Upper lobe of left lung (tissue), 6 donors: Measurements from ENCODE around the gene GMDS. TPM values are rescaled to one million over a fixed set of nuclear protein-coding genes. Genes with fewer than 3 reads are reported as not detected.

Source experiments
- ATAC-seq, 2 donors: fragments of 200-7000 bp; cut with Tn5 transposase; one replicate each; pipeline ENCODE4 v1.9.1; 2022; ENCODE audit warnings: mild to moderate bottlenecking in 2 of 2, moderate library complexity in 2 of 2; ENCODE audit not compliant: low FRiP score in 2 of 2
- DNase-seq, 2 donors: peaks; one replicate each; pipeline ENCODE4 v3.0.0-alpha.2; 2019 to 2020
- H3K27ac ChIP-seq, 4 donors: fragments of 200-600 bp; sonication (generic); one replicate each; pipeline ENCODE4 v1.5.1; 2016 to 2019
- H3K27me3 ChIP-seq, 4 donors: fragments of 200-600 bp; sonication (generic); one replicate each; pipeline ENCODE4 v1.5.1; 2017 to 2019
- H3K36me3 ChIP-seq, 4 donors: fragments of 200-600 bp; sonication (generic); one replicate each; pipeline ENCODE4 v1.5.1; 2016 to 2019
- H3K4me1 ChIP-seq, 4 donors: fragments of 200-600 bp; sonication (generic); one replicate each; pipeline ENCODE4 v1.5.1; 2018 to 2019
- H3K4me3 ChIP-seq, 4 donors: fragments of 200-600 bp; sonication (generic); one replicate each; pipeline ENCODE4 v1.5.1; 2017 to 2019; ENCODE audit warnings: mild to moderate bottlenecking in 2 of 4, moderate library complexity in 1 of 4
- H3K9me3 ChIP-seq, 4 donors: fragments of 200-600 bp; sonication (generic); one replicate each; pipeline ENCODE4 v1.5.1; 2018 to 2019
- EP300 ChIP-seq, 4 donors: sonication (generic); formaldehyde crosslinking; IDR thresholded peaks; one replicate each; pipeline ENCODE4 v1.5.1; 2017; ENCODE audit warnings: antibody characterized with exemption in 4 of 4, control low read depth in 2 of 4
- POLR2A ChIP-seq, 4 donors: fragments of 450-650 bp; IDR thresholded peaks; one replicate each; pipeline ENCODE4 v1.5.1; 2016 to 2017; ENCODE audit warnings: antibody characterized with exemption in 4 of 4, mild to moderate bottlenecking in 2 of 4
- POLR2AphosphoS5 ChIP-seq, 2 donors: sonication (generic); formaldehyde crosslinking; IDR thresholded peaks; one replicate each; pipeline ENCODE4 v1.5.1; 2017; ENCODE audit warnings: antibody characterized with exemption in 2 of 2
- WGBS, 2 donors: methylation state at CpG; one replicate each; pipeline ENCODE4 v1.1.5; 2017 to 2018; 5-methylcytosine and 5-hydroxymethylcytosine counted together
- total RNA-seq, 6 donors: library from RNA; depleted of rRNA in 4 of 6; stranded (reverse); fragments of >200 nt in 4 of 6; gene quantifications; one replicate each; pipeline versions ENCODE4 v1.1.0 to v1.2.1, GENCODE V29; 2016 to 2021
- TF ChIP-seq, protein P1 (sequence below), 6 experiments: fragments of 450-650 bp in 4 of 6; fragments of 200-600 bp in 2 of 6; sonication (generic) in 2 of 6; IDR thresholded peaks; one replicate each; pipeline ENCODE4 v1.5.1; 2016 to 2019; ENCODE audit warnings: antibody characterized with exemption in 6 of 6
- donor health status: DM: no; HTN: no; CAD: no; lungs with moderate emphysema.
- donor health status: DM: no; HTN: yes; CAD: no; lungs with severe emphysema.

GMDS gene
- total RNA-seq, 6 donors from 2014 or later: 7.6 to 17.8 (median 14.1) TPM

DNA sequence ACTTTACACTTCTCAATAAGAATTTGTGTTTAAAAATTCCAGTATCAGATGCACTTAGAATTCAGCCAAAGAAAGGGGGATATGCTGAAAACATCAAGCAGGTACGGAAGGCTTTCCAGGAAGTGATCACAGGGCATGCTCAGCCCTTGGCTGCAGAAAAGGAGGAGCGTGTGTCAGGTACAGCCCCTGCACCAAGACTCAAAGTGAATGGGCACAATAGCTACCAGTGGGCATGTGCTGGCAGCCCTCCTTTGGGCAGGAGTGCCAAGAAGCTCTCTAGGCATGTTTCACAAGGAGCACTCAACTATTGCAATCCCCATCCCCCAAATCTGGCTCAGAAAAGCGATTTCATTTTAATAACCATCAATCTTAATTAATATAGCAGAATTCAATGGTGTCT lies 298.8 kb downstream of the GMDS start:
- ATAC-seq (no peak), DNase-seq (no peak)
- no peaks in the 10 kb centered on the region for H3K9me3 ChIP-seq
- 84 to 86% methylated on average over 3 of the region's 3 CpGs for WGBS, 2 donors
- H3K4me1 ChIP-seq: no peaks in the 10 kb centered on the region
- no peaks in the 10 kb centered on the region for H3K36me3 ChIP-seq
- TF ChIP-seq EP300 (IDR thresholded peaks at IDR 0.05) (no peak), POLR2AphosphoS5 (IDR thresholded peaks at IDR 0.05) (no peak), POLR2A (IDR thresholded peaks at IDR 0.05) (no peak)
- TF ChIP-seq, protein P1, sequence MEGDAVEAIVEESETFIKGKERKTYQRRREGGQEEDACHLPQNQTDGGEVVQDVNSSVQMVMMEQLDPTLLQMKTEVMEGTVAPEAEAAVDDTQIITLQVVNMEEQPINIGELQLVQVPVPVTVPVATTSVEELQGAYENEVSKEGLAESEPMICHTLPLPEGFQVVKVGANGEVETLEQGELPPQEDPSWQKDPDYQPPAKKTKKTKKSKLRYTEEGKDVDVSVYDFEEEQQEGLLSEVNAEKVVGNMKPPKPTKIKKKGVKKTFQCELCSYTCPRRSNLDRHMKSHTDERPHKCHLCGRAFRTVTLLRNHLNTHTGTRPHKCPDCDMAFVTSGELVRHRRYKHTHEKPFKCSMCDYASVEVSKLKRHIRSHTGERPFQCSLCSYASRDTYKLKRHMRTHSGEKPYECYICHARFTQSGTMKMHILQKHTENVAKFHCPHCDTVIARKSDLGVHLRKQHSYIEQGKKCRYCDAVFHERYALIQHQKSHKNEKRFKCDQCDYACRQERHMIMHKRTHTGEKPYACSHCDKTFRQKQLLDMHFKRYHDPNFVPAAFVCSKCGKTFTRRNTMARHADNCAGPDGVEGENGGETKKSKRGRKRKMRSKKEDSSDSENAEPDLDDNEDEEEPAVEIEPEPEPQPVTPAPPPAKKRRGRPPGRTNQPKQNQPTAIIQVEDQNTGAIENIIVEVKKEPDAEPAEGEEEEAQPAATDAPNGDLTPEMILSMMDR (IDR thresholded peaks at IDR 0.05): no peak
- no peak overlapping the region for H3K27ac ChIP-seq
- H3K27me3 ChIP-seq: no peaks in the 10 kb centered on the region
- H3K4me3 ChIP-seq: no peak overlapping the region

DNA sequence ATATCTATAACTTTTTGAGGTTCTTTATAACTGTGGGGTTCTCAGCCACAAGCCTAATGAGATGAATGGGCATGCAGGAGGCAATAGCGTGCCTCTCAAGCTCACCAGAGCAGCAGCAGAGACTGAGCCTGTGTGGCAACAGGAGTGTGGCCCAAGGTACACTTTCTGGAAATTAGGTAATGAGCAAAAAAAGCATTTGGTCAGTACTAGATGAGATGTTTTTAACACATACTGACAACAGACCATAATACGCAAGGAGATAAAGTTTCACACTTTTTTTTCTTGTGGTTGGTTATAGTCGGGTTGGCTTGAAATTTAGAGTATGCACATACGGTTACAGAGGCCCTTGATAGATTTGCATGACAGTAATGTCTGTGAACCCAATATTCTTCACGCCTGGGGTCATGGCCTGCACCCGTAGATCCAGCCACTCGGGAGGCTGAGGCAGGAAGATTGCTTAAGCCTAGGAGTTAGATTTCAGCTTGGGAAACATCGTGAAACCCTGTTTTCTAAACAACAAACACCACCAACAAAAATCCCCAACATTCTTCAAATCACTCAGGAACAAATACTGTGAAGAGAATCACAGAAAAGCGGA lies 300.1 kb downstream of the GMDS start:
- 87 to 91% methylated on average over 8 to 9 of the region's 9 CpGs for WGBS, 2 donors
- DNase-seq (no peak), ATAC-seq (no peak)
- TF ChIP-seq POLR2AphosphoS5 (IDR thresholded peaks at IDR 0.05) (no peak), EP300 (IDR thresholded peaks at IDR 0.05) (no peak), POLR2A (IDR thresholded peaks at IDR 0.05) (no peak)
- TF ChIP-seq, protein P1 (IDR thresholded peaks at IDR 0.05): no peak
- Histone ChIP-seq H3K4me1 (no peaks in the 10 kb centered on the region), H3K9me3 (no peaks in the 10 kb centered on the region), H3K36me3 (no peaks in the 10 kb centered on the region), H3K4me3 (no peak overlapping the region), H3K27me3 (no peaks in the 10 kb centered on the region), H3K27ac (no peak overlapping the region)

DNA sequence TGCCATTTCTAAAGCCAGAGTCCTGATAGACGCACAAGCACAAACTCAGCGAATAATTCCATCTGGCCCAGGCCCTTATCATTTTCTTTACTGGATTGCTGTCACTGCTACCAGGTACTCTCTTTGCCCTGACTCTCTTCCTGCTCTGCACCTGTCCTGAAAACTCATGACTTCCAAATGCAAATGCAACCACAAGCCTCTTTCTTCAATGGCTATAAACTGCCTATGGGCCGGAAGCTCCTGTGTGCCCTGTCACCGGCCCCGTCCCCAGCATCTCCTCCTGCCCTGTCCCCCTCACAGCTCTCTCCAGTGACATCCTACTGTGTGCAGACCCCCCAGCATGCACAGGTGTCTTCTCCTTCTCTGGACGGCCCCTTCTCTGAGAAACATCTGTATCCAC lies 302.6 kb downstream of the GMDS start:
- Histone ChIP-seq H3K27ac (no peak overlapping the region), H3K36me3 (no peaks in the 10 kb centered on the region), H3K4me1 (no peaks in the 10 kb centered on the region), H3K4me3 (no peak overlapping the region), H3K27me3 (no peaks in the 10 kb centered on the region), H3K9me3 (no peaks in the 10 kb centered on the region)
- WGBS, 2 donors: 96 to 98% methylated on average over 6 of the region's 6 CpGs
- DNase-seq (no peak), ATAC-seq (no peak)
- TF ChIP-seq POLR2A (IDR thresholded peaks at IDR 0.05): no peak
- TF ChIP-seq, protein P1 (IDR thresholded peaks at IDR 0.05): no peak
- TF ChIP-seq EP300 (IDR thresholded peaks at IDR 0.05): no peak
- no peak for TF ChIP-seq POLR2AphosphoS5 (IDR thresholded peaks at IDR 0.05)

DNA sequence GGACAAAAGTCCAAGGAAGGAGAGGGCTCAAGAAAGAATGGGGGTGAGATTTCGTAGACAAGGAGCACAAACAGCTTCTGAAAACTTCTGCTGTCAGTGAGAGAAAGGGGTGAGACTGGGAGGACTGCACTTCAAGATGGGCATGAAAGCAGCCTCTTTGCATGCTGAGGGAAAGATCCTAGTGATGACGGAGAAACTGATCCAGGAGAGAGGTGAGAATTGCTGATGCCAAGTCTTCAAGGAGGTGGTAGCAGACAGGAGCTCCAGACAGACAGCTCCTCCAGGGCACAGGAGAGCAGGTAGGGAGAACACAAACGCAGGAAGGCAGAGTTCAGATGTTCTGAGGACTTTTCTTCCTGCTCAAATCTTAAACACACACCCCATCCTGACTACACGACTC lies 303.9 kb downstream of the GMDS start:
- ATAC-seq (no peak), DNase-seq (no peak)
- H3K9me3 ChIP-seq: no peaks in the 10 kb centered on the region
- no peaks in the 10 kb centered on the region for H3K27me3 ChIP-seq
- 72 to 92% methylated on average over 4 of the region's 4 CpGs for WGBS, 2 donors
- H3K36me3 ChIP-seq: no peaks in the 10 kb centered on the region
- H3K4me1 ChIP-seq: no peaks in the 10 kb centered on the region
- H3K4me3 ChIP-seq: no peak overlapping the region
- TF ChIP-seq POLR2AphosphoS5 (IDR thresholded peaks at IDR 0.05) (no peak), EP300 (IDR thresholded peaks at IDR 0.05) (no peak), POLR2A (IDR thresholded peaks at IDR 0.05) (no peak)
- TF ChIP-seq, protein P1 (IDR thresholded peaks at IDR 0.05): no peak
- H3K27ac ChIP-seq: no peak overlapping the region

DNA sequence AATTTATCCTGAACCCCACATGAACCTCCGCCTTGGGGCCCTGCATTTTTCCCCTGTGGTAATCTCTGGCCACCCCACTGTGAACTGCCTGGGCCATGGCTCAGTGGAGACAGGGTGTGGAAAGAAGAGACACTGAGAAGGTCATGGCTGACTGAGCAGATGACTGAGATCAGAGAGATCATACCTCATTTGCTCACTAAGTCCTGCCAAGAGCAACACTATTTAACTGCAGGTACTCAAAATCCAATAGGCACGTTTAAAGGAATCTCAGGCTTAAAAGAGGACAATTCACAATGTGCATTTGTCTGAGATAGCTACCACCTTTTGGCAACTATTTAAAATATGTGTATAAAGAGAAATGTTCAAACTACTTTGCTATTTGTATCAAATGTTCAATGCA lies 305.0 kb downstream of the GMDS start:
- 80 to 93% methylated on average over 2 of the region's 2 CpGs for WGBS, 2 donors
- Histone ChIP-seq H3K27me3 (no peaks in the 10 kb centered on the region), H3K36me3 (no peaks in the 10 kb centered on the region), H3K27ac (no peak overlapping the region), H3K4me3 (no peak overlapping the region), H3K4me1 (no peaks in the 10 kb centered on the region), H3K9me3 (no peaks in the 10 kb centered on the region)
- TF ChIP-seq EP300 (IDR thresholded peaks at IDR 0.05) (no peak), POLR2A (IDR thresholded peaks at IDR 0.05) (no peak)
- DNase-seq (no peak), ATAC-seq (no peak)
